Aorta (tissue), 5 donors: ENCODE data around the gene SHANK3. TPM values are rescaled to one million over a fixed set of nuclear protein-coding genes. Genes with fewer than 3 reads are reported as not detected.
A peak's percentile ranks its signal among the peaks of the same experiment; 100 is the strongest.

Experiments used
- ATAC-seq: fragments of 200-7000 bp; cut with Tn5 transposase; one replicate; pipeline ENCODE4 v1.9.1; 2022; ENCODE audit warnings: moderate library complexity; ENCODE audit not compliant: low FRiP score
- DNase-seq, 2 donors: peaks; one replicate each; pipeline ENCODE4 v3.0.0-alpha.2; 2020
- H3K27ac ChIP-seq, 2 donors: one replicate each; pipeline ENCODE4 v1.5.1; 2013; ENCODE audit warnings: low read length in 2 of 2, mild to moderate bottlenecking in 2 of 2, moderate library complexity in 2 of 2, control low read depth in 1 of 2, inconsistent platforms in 1 of 2, low read depth in 1 of 2
- H3K27me3 ChIP-seq, 2 donors: one replicate each; pipeline ENCODE4 v1.6.1; 2013; ENCODE audit warnings: control low read depth in 1 of 2, low read length in 1 of 2, mild to moderate bottlenecking in 1 of 2, moderate library complexity in 1 of 2; ENCODE audit not compliant: insufficient read depth in 2 of 2, control insufficient read depth in 1 of 2
- H3K36me3 ChIP-seq, 2 donors: one replicate each; pipeline ENCODE4 v1.6.1; 2013; ENCODE audit warnings: control low read depth in 1 of 2, low read length in 1 of 2, mild to moderate bottlenecking in 1 of 2; ENCODE audit not compliant: insufficient read depth in 2 of 2, control insufficient read depth in 1 of 2
- H3K4me1 ChIP-seq, 2 donors: one replicate each; pipeline ENCODE4 v1.6.1; 2013; ENCODE audit warnings: low read length in 2 of 2, control low read depth in 1 of 2, mild to moderate bottlenecking in 1 of 2, moderate library complexity in 1 of 2; ENCODE audit not compliant: insufficient read depth in 2 of 2, control insufficient read depth in 1 of 2
- H3K4me3 ChIP-seq, 2 donors: one replicate each; pipeline ENCODE4 v1.5.1; 2013; ENCODE audit warnings: low read length in 2 of 2, control low read depth in 1 of 2, mild to moderate bottlenecking in 1 of 2
- H3K9me3 ChIP-seq: one replicate; pipeline ENCODE4 v1.6.1; 2013; ENCODE audit warnings: mild to moderate bottlenecking, low read length; ENCODE audit not compliant: control insufficient read depth
- WGBS, 2 donors: extraction: QIAGEN DNeasy Blood & Tissue Kit; methylation state at CpG; one replicate each; pipeline ENCODE4 v1.1.7; 2013; 5-methylcytosine and 5-hydroxymethylcytosine counted together
- intact Hi-C, 2 donors: fragments of 100-400 bp; cut with DNase I; formaldehyde crosslinking; loops; one replicate each; pipeline versions ENCODE4 v1.14.2 to v1.15.0; 2022
- polyA plus RNA-seq, 2 donors: library from polyadenylated mRNA; stranded (reverse); fragments of 200-250 nt; gene quantifications; one replicate each; pipeline ENCODE4 v1.2.3, GENCODE V29; 2013
- total RNA-seq, 2 donors: library from RNA; stranded (reverse); fragmentation: NEBNext Ultra II Directional; extraction: Animal tissue kit (Norgen Biotek cat#: 25700); gene quantifications; one replicate each; pipeline ENCODE4 v1.2.1, GENCODE V29; 2021
- donor health status: healthy with polysubstance abuse.
- donor health status: Bipolar disorder and iron deficiency.
- donor health status: DM: no; HTN: no; CAD: no.
- donor health status: DM: no; HTN: no; CAD: no.
- donor health status: DM: yes; HTN: yes; CAD: no.

The SHANK3 gene
- total and polyA plus RNA-seq, 4 donors: 0.63 to 62.9 (median 25.9) TPM

DNA sequence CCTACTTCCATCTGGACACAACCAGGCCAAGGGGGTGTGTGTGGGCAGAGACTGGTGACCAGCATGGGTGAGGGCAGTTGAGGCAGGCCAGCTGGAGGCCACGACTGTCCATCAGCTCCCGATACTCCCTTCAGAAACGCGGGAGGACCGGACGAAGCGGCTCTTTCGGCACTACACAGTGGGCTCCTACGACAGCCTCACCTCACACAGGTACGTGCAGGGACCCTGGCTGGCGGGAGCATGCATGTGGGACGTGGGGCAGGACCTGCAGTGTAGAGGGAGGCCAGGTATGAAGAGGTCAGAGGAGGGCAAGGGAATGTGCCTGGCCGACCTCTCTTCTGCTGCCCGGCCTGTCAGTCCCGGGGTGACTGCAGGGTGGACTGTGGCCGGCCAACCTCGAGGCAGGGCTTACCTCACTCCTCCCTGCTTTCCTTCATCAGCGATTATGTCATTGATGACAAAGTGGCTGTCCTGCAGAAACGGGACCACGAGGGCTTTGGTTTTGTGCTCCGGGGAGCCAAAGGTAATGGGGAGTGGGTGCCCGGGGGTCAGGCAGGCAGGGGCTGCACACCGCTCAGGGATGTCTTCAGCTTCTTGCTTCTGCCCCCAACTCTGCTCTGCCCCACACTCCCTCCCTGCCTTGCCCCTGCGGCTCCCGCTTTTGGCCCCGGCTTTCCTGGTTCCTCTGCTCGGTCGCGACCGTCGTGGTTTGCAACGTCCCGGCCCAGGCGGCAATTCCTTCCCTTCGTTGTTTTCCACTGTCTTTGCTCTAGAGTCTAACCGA lies 31.3 kb downstream of the SHANK3 start:
- Histone ChIP-seq H3K4me1 (no peaks in the 10 kb centered on the region), H3K27me3 (no peaks in the 10 kb centered on the region), H3K27ac (no peak overlapping the region), H3K36me3 (no peaks in the 10 kb centered on the region), H3K9me3 (no peaks in the 10 kb centered on the region), H3K4me3 (no peak overlapping the region)
- WGBS, 2 donors: 92% methylated on average over 36 of the region's 36 CpGs
- peak; percentile 28 for ATAC-seq
- intact Hi-C loops: no loop called here
- DNase-seq: peak; percentile 30 to 49

DNA sequence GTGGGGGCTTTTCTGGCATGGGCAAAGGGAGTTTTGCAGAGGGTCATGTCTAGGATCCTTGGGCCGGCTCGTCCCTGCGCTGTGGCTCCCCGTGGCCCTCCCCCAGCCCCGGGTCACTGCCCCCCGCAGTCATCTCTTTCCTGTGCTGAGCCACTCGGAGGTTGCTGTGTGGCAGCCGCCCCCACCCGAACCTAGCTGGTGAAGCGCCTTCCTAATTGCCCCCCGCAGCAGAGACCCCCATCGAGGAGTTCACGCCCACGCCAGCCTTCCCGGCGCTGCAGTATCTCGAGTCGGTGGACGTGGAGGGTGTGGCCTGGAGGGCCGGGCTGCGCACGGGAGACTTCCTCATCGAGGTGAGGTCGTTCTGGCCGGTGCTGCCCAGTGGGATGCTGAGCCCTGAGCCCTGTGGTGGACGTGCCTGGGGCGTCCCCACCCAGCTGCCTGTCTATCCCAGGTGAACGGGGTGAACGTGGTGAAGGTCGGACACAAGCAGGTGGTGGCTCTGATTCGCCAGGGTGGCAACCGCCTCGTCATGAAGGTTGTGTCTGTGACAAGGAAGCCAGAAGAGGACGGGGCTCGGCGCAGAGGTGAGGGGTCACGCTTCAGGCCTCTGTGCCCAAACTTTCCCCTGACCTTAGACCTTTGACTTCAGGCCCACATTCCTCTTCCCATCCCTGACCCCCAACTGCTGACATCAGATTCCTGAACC lies 32.0 kb downstream of the SHANK3 start:
- no peaks in the 10 kb centered on the region for H3K36me3 ChIP-seq
- no peaks in the 10 kb centered on the region for H3K9me3 ChIP-seq

DNA sequence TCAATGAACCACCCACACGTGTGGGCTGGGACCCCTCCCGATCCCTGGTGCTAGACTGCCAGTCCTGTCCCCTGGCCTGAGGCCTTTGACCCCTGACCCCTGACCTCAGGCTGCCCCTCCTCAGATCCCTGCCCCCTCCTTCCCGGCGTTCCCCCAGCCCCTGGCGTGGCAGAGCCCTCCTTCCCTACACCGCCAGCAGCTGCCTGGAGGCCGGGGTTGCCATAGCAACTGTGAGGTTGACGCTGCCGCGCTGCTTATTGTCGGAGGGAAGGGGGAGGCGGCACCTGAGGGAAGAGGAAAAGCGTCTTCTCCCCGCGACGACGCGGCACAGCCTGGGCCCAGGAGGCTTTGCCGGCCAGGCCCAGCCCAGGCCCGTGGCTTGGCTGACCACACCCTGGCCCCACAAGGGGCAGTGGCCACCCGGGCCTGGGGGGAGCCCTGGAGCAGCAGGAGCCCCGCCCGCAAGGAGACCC lies 32.6 kb downstream of the SHANK3 start:
- intact Hi-C loops: no loop called here
- H3K27ac ChIP-seq: no peak overlapping the region

More for the DNA sequence above, 32.0 kb downstream of the SHANK3 start:
- H3K27me3 ChIP-seq: no peaks in the 10 kb centered on the region
- H3K27ac ChIP-seq: no peak overlapping the region
- no peak overlapping the region for H3K4me3 ChIP-seq
- intact Hi-C loops: no loop called here
- H3K4me1 ChIP-seq: no peaks in the 10 kb centered on the region
- WGBS, 2 donors: 88 to 91% methylated on average over 37 of the region's 37 CpGs
- DNase-seq: peak; percentile 43 to 68
- ATAC-seq: no peak

DNA sequence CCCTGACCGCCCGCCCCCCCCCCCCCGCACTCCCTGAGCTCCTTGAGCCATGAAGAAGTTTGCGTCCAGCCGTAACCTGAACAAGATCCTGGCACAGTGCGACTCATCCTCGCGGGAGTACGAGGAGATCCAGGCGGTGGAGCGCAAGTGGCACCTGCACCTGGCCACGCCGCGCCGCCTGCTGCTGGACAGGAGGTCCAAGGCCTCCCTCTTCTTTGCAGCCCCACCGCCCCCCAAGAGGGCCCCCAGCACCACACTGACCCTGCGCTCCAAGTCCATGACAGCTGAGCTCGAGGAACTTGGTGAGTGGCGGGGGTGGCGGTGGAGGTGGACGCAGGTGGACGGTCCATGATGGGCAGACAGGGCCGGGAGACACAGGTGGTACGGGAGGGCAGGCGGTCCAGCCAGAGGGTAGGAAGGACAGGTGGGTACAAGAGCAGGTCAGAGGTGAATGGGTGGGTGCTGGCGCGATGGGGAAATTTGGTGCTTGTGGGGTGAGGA lies 33.3 kb downstream of the SHANK3 start:
- no peaks in the 10 kb centered on the region for H3K36me3 ChIP-seq
- ATAC-seq (no peak), DNase-seq (peak; percentile 43 to 75)
- no peak overlapping the region for H3K4me3 ChIP-seq
- H3K27ac ChIP-seq: no peak overlapping the region
- intact Hi-C loops: no loop called here
- H3K4me1 ChIP-seq: no peaks in the 10 kb centered on the region
- H3K27me3 ChIP-seq: no peaks in the 10 kb centered on the region
- no peaks in the 10 kb centered on the region for H3K9me3 ChIP-seq
- 90 to 91% methylated on average over 27 of the region's 27 CpGs for WGBS, 2 donors

More for the DNA sequence above, 32.6 kb downstream of the SHANK3 start:
- Histone ChIP-seq H3K4me1 (no peaks in the 10 kb centered on the region), H3K27me3 (no peaks in the 10 kb centered on the region), H3K9me3 (no peaks in the 10 kb centered on the region), H3K4me3 (no peak overlapping the region), H3K36me3 (no peaks in the 10 kb centered on the region)
- peak; percentile 55 to 72 for DNase-seq
- WGBS, 2 donors: 18 to 21% methylated on average over 19 to 23 of the region's 23 CpGs
- peak; percentile 38 for ATAC-seq

DNA sequence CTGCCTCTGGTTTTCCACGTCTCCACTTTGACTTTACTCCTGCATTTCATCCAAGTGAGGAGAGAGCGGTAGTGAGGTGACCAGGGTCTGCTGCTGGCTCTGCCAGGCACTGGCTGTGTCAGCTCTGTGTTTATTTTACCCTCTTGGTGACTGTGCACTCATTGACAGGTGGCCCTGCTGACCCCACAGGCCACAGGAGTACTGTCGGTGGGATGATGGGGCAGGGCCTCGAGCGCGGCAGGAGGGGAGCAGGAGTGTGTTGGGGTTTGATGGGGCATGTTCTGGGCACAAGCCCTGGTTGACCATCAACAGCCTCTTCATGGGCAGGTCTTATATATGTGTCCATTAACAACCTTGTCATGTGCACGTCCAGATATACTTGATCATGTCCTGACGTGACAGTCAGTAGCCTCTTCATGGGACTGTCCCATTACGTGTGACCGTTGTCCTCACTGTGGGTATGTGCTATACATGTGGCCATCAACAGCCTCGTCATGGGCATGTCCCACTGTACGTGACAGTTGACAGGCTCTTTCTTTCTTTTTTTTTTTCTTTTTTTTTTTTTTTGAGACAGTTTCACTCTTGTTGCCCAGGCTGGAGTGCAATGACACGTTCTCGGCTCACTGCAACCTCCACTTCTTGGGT lies 34.0 kb downstream of the SHANK3 start:
- Histone ChIP-seq H3K36me3 (no peaks in the 10 kb centered on the region), H3K9me3 (no peaks in the 10 kb centered on the region), H3K4me3 (no peak overlapping the region), H3K27me3 (no peaks in the 10 kb centered on the region), H3K4me1 (no peaks in the 10 kb centered on the region), H3K27ac (no peak overlapping the region)
- WGBS, 2 donors: 94 to 96% methylated on average over 14 of the region's 14 CpGs
- ATAC-seq: no peak
- DNase-seq: peak; percentile 18 to 31
- intact Hi-C loops: no loop called here

DNA sequence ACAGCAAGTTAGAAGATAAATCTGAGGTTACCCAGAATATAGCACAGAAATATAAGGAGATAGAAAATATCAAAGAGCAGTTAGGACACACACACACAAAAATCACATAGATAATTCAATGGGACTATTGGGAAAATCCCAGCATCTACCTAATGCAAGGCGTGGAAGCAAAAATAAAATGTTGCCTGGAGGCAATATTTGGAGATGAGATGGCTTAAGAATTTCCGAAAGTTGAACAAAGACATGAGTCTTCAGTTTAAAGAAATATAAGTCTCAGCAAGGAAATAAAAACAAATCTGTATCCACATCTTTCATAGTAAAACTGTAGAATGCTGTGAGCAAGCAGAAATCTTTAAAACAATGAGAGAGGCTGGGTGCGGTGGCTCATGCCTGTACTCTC lies 35.9 kb downstream of the SHANK3 start:
- H3K4me3 ChIP-seq: no peak overlapping the region
- no peaks in the 10 kb centered on the region for H3K9me3 ChIP-seq
- H3K27me3 ChIP-seq: no peaks in the 10 kb centered on the region
- DNase-seq: no peak
- H3K36me3 ChIP-seq: no peaks in the 10 kb centered on the region
- ATAC-seq: no peak
- no peaks in the 10 kb centered on the region for H3K4me1 ChIP-seq
- intact Hi-C loops: no loop called here
- 95 to 97% methylated on average over 3 of the region's 3 CpGs for WGBS, 2 donors
- no peak overlapping the region for H3K27ac ChIP-seq

DNA sequence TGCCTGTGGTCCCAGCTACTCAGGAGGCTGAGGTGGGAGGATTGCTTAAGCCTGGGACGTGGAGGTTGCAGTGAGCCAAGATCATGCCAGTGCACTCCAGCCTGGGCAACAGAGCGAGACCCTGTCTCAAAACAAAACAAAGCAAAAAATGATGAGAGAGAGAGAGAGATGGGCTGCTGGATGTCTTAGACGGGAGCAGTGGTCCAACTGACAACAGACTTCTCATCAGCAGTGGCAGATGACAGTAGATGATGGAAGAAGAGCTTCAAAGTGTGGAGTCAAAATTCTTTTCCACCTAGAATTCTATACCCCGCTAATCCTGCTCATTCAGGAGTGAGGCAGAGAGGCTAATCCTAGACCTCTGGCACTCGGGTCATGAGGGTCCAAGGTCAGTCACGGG lies 36.4 kb downstream of the SHANK3 start:
- intact Hi-C loops: no loop called here
- no peak overlapping the region for H3K27ac ChIP-seq
- ATAC-seq: no peak
- no peak overlapping the region for H3K4me3 ChIP-seq
- WGBS, 2 donors: 92 to 94% methylated on average over 6 of the region's 6 CpGs
- DNase-seq: peak in 1 of 2 donors; percentile 11
- H3K9me3 ChIP-seq: no peaks in the 10 kb centered on the region
- no peaks in the 10 kb centered on the region for H3K36me3 ChIP-seq
- H3K27me3 ChIP-seq: no peaks in the 10 kb centered on the region
- no peaks in the 10 kb centered on the region for H3K4me1 ChIP-seq

DNA sequence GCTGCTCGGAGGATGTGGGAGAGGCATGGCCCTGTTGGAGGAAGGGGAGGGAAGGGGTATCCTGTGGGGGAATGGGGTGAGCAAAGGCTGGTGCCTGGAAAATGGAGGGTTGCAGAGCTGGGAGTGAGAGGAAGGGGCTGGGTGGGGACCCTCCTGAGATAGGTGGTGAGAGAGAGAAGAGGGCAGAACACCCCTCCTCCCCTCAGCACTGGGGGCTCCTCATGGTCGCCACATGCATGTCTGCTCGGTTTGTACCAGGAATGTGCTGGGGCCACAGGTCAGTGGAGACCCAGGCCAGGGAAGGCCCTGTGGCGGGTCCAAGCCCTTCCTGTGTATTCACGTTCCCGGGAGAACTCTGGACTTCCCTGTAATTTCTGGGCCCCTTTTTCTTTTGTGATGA lies 37.6 kb downstream of the SHANK3 start:
- no peaks in the 10 kb centered on the region for H3K4me1 ChIP-seq
- no peaks in the 10 kb centered on the region for H3K36me3 ChIP-seq

More for the DNA sequence above, 37.6 kb downstream of the SHANK3 start:
- no peak for ATAC-seq
- Histone ChIP-seq H3K27me3 (no peaks in the 10 kb centered on the region), H3K9me3 (no peaks in the 10 kb centered on the region), H3K27ac (no peak overlapping the region), H3K4me3 (no peak overlapping the region)
- DNase-seq: peak in 1 of 2 donors; percentile 64
- intact Hi-C loops: no loop called here
- 78% methylated on average over 6 of the region's 6 CpGs for WGBS, 2 donors
